Stimulated activated CD8-positive, alpha-beta memory T cell treated with anti-CD3 and anti-CD28 coated beads, Interleukin-4, amount 100 ng/mL, for 1 hour (primary cell): Measurements from ENCODE around the gene DDC.

ENCODE experiments used
- DNase-seq, 2 donors: peaks; one replicate each; pipeline ENCODE4 v3.0.0-alpha.2; 2020; ENCODE audit warnings: low read depth in 2 of 2, low spot score in 1 of 2

DDC gene

DNA sequence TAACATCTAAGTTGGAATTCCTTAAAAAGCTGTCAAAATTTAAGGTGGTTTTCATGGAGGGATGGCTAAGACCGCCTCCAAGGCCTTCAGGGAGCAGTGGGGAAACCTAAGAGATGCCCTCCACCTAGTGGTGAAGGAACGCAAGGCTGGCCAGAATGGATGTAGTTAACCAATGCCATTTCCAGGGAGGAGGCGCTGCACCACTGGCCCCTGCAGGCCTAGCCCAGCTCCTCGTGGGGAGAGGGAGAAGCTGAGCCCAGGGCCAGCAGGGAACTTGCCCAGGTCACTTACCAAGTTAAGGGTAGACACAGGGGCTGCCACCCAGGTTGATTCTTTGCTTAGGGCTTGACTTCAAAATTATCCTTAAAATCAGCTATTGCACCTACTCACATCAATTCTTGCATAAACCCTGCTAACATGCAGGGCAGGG, 147.1 kb downstream of the DDC start:
- DNase-seq, result peak in 1 of 2 donors; percentile 49

DNA sequence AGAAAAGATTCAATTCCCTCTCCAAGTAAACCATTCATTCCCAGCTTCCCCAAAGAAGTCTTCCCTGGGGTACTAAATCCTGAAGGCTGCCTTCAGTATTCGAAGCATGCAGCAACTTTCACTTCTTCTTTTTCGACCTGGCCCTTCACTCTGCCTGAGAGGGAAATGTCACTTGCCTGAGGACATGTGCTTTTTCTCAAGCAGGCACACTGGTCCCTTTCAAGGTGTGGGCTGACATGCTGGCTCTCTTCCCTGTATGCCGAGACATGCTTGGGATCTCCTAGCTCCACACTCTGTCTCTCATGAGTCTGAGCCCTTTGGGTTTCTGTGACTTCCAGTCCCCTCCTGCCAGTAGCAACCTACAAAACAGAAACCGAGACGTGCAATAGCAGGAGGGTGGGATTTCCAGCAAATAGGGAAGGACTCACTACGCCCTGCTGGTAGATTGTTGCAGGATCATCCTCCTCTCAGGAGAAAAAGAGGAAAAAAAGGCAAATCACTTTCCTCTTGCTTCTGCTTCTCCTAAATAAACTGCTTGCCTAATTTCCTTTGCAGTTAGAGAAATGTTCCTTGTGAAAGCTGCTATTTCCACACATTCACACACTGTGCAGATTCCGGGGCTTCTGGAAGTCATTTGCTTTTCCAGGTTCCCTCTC, 148.6 kb downstream of the DDC start:
- no peak for DNase-seq

DNA sequence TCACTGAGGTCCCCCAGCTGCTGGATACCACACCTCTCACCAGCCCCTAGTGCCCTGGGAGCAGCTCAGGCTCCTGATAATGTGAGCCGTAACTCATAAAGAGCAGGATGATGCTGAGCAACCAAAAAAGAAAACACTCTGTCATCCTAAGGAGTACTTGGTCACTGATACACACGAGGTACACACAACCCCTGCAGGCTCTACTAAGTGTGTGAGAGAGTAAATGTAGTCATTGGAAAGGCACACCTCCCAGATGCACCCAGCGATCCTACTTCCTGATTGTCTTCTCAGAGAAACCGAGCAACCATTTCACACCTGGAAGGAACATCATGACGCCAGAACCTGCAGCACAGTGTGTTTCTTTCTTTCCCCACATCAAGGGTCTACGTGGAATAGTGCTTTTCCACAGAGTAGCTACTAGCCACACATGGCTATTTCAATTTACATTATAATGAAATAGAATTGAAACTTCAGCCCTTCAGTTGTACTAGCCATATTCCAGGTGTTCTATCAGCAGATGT, 149.3 kb downstream of the DDC start:
- no peak for DNase-seq

DNA sequence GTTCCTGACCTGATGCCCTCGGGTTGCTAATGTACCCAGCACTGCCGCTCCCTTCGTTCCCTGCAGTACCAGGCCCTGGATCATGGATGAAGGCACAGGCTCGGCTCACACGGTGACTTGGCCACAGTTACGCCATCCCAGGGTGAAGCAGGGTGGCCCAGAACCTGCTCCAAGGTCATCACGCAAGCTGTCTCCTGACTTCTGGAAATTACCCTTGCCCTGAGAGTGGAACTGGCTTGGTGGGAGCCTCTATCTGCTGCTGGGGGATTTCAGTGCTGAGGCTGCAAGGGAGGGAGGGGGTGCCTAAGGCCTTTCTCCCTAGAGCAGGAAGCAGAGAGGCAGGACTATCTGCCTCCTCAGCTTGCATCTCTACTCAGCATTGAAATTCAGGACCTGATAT, 151.6 kb downstream of the DDC start:
- DNase-seq, result no peak

DNA sequence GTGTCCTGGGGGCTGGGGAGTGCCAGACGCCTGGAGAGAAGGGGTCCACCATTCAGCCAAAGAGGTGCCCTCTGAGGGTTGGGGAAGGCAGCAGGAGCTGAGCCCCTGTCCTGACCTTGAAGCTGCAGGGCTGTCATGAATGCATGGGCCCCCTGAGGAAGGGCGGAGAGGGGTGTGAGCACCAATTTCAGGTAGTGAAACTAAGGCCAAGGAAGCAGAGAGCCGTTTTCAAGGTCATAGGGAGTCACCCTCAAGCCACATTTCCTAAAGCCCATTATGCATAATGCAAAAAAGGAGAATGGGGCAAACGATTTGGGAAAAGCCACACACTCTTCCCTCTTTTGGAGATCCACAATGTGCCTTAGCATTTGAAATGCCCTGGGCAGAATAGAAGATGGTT, 152.2 kb downstream of the DDC start:
- DNase-seq, result no peak

DNA sequence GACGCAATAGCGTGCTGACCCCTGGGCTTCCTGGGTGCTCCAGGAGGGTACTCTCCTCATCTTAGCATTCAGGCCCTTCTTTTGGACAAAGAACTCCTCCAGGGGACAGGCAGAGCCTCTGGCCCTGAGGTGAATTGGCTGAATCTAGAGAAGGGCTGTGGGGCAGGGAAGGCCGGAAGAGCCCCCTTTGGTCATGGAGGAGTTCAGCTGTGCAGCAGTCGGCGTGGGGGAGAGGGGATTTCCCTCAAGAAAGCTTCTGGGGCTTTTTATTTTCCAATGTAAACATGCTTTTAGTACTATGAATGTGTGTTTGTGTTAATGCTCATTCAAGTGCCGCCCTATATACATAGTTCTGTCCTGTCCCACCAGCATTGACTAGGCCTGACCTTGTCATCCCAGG, 153.9 kb downstream of the DDC start:
- no peak for DNase-seq

DNA sequence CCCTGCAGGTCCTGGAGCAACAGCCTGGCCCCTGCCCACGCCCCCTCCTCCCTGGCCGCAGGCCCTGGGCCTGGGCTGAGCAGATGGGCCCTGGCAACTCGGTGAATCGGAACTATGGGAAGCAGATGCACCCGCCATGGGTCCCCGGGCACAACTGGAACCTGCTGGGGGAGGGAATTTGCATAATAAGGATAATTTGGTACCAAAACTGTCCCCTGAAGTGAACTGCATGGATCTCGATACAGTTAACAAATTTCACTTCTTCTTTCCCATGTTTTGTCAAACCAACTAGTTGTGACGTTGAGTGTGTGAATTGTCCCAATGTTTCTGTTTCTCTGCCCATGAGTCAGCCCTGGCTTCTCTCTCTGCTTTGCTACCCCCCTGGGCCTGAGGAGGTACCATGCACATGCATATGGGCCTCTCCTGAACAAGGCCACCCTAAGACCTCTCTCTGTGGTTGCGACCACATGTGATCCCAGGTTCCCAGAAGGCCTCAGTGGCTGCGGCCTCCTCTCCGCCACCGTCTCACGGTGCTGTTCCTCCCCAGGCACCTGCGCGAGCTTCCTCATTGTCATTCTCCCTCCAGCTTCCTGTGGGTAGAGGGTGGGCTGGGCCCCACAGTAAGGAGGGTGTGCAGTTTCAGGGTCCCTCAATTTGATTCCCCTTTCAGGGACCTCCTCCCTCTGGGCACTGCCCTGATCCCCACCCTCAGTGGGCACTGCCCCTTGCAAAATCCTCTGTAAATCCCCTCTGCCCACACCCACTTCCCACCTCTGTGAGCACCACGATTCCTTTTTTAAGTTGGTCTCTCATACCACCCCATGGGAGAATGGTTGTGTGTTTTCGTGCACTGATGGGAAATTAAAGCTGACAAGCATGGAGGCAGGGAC, 155.1 kb downstream of the DDC start:
- no peak for DNase-seq
